Stimulated activated CD8-positive, alpha-beta memory T cell treated with anti-CD3 and anti-CD28 coated beads, Interleukin-4, amount 100 ng/mL, for 4 hours (primary cell): ENCODE data around the gene DNTT.

Experiments
- DNase-seq, 2 donors: peaks; one replicate each; pipeline ENCODE4 v3.0.0-alpha.2; 2020; ENCODE audit warnings: low read depth in 2 of 2, low spot score in 1 of 2

The DNTT gene

DNA sequence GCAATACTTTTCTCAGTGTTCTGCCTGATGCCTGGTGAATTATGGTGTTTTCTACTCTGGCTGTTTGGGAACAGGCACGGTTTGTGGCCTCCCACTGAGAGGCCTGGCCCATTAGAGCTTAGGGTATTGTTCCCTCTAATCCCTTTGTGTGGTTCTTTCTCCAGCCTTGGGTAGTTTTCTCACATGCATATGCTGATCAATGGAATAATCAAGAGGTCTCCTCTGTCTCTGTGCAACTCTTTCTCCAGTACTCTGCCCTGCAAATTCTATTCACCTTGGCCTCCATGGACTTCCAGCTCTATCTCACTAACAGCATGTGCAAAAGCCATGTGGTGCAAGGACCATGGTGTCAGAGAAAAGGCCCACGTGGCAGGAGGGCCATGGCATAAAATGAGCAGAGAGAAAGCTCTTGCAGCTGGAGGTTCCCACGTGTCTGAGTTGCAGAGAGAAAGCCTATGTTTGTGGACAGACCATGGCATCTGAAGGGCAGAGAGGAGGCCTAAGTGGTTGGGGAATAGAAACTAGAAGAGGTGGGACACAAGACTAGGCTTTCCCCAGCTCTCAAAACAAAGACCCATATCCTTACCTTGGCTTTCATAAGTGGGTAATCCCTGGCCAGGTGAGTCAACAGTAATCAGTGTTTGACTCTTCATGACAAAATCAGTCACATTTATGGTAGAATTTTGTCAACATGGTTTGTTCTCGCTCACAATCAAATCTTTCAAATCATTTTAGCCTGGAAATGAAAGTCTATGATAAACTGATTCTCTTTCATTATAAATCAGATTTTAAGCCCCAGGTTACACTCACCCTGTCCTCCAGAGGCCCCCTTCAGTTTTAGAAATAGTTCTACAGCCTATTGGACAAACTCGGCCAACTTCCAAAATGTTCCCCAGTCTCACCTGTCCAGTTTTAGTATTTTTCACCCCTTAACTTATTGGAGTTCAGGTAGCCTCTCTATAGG lies 37.3 kb downstream of the DNTT start:
- no peak for DNase-seq

DNA sequence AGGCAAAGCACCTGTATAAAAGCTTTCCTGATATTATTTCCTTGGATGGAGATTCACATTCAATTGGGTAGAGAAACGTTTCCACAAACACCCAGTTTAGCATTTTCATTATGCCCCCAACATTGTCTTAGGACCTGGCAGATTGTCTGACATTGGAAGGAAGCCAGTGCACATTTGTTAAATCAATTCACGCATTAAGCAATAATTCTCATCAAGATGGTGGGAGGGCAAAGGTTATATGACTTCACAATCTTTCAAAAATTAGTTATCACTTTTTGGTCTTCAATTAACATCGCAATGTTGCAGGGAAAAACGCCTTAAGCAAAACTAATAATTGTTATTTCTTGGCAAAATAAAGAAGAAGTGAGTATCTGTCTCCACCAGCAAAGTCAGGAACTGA lies 38.2 kb downstream of the DNTT start:
- DNase-seq, result no peak

DNA sequence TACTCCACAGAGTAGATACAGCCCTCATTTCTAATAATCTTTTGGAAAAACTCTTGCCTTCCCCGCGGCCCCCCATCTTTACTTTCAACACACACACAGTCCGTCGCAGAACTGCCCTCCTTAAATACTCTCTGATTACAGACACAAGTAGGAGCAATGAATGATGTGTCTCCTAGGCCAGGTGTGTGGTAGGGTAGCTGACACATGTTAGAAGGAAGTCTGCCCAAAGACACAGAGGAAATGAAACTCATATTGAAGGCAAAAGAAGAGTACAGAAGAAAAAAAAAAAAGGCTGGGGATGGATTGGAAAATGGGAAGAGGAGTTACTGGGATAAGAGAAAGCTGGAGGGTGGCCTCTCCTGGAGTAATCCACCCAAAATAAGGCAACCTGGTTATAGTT lies 39.9 kb downstream of the DNTT start:
- no peak for DNase-seq

DNA sequence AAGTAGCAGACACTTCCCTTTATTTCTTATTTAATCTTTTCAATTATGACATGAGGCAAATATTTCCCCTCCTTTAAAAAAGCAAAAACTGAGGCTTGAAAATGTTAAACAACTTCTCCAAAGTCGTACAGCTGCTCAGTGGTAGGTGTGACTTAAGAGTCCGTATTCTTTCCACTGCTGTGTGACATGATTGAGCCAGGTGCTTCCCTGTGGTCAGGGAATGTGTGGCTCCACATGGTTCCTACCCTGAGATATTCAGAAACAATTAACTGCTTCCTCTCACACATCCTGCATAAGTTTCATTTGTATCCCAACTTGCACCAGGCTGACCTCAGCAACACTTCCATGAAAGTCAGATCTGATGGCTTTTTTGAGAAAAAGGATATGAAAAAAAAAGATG lies 41.0 kb downstream of the DNTT start:
- no peak for DNase-seq

DNA sequence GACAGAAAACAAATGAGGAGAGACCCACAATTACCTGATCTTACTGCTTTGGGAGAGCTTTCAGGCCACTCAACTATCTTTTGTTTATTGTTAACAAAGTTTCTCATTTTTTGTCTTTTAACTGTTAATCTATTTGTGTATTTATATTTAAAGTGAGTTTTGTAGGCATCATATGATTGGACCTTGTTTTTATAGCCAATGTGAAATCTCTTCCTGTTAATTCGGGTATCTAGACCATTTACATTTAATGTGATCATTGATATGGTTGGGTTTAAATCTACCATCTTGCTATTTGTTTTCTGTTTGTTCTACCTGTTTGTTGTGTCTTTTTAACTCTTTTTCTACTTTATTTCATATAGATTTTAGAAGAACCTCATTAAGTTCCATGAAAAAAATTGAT lies 42.1 kb downstream of the DNTT start:
- DNase-seq, result no peak

DNA sequence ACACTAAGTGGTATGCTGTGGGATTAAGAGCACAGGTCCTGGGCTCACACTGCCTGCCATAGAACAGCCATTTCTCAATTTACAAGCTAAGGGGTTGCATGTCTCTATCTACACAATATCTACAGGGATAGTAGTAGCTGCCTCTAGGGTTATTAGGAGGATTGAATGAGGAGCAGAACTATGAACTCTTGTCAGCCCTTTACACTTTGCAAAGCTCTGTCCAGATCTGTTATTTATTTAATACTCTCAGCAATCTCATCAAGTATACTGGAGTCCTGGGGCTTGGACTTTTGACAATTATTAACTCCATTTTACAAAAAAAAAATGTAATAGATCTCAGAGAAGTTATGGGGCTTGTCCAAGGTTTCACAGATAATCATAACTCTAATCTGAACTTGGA lies 47.8 kb downstream of the DNTT start:
- no peak for DNase-seq

DNA sequence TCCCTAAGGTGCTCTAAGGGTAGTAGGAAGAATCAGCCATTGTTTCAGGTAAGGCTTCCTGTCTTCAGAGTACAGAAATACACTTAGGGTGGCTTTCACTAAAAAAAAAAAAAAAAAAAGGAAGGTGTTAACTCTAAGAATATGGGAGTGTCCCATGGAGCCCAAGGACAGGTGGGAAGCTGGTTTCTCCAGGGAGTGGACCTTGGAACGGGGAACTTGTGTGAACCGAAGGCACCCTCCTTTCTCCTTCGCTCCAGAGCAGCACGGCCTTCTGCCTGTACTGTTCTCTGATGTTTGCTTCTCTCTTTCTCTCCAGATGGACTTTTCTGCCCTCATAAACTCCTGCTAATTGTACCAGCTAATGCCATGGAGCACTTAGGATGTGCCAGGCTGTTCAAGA lies 48.3 kb downstream of the DNTT start:
- DNase-seq, result no peak

DNA sequence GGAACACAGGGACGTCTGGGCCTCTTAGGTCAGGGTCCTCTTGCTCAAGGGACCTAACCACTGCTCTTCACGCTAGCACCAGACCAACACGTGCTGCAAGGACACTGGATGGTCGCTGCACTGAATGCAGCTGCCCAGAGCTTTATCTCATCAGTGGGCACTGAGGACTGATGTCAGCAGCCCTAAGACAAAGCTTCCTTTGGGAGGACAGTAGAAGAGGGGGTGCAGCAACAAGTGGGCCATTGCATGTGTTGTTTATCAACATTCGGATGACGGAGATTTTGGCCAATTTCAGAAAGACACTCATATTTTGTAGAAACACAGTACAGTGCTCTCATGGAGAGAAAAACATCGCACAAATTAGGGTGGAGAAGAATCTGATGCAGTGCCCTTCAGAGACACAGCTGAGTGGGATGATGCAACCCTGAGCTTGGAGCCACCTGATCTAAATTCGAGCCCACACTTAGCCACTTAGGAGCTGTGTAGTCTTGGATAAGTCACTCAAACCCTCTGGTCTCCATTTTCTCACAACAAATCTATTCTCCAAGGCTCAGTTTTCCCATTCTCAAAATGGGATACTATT lies 52.9 kb downstream of the DNTT start:
- no peak for DNase-seq

DNA sequence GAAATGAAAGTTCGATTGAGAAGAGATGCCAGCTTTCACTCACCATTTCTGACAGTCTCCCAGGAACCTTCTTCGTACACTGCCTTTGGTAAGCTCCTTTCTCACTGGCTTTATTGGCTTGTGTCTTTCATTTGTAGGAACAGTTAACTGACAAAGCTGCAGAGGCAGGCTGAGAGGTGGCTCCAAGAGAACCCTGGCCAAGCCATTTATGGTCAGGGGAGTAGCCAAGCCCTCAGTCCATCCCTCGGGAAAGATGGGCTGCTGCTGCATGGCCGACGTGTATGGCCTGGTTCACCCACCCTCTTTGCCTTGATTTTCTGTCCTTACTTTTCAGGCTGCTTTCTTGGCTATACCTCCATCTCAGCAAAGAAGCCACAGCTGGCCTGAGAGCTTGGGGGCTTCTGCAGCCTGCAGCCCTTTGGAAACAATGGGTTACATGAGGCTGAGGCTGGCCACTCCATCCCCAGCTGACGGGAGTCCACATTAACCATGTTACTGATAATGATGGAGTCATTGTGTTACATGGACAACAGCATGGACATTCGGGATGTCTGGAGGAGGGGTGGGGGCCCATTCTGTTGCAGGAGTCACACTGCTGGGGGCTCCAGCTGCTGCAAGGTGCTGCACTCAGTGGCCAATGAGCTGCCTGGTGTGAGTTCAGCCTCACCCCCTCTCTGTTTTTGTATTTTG lies 54.8 kb downstream of the DNTT start, which contains the start of gene OPALIN:
TSS of gene OPALIN (minus strand) at position 152 of the 690 bp plus-strand sequence. CDS start at position 46, 106 bp downstream.
- no peak for DNase-seq

DNA sequence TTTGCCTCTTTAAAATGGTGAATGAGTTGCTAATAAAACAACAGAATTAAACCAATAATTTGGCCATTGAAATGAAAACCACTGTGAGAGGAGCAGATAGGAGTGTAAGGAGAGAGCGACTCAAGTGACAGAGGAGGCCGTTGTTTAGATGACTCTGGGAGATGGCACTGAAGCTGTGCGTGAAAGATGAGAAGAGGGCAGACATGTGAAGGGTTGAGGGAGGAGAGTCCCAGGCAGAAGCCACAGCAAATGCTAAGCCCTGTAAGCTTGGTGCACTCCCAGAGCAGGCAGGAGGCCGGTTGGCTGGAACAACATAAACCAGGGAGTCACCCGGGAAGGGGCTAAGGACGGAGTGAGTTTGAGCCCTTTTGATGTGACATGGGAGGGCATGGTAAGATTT lies 55.4 kb downstream of the DNTT start:
- DNase-seq, result no peak

DNA sequence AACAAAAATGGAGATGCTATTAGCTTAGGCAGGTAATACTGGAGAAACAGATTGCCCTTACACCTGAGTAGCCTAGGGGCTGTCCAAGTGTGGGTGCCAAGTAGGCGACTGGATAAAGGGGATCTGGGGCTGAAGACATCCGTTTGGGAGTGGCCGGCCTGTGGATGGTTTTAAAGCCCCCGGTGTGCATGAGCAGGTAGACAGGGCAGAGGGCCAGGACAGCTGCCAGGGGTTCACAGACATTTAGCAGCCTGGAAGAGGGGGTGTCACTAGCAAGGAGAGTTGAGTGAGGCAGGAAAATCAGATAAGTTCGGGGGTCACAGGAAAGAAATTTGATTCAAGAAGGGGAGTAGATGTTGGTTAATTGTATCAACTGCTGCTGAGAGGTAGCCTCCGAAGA lies 56.1 kb downstream of the DNTT start:
- DNase-seq, result no peak

DNA sequence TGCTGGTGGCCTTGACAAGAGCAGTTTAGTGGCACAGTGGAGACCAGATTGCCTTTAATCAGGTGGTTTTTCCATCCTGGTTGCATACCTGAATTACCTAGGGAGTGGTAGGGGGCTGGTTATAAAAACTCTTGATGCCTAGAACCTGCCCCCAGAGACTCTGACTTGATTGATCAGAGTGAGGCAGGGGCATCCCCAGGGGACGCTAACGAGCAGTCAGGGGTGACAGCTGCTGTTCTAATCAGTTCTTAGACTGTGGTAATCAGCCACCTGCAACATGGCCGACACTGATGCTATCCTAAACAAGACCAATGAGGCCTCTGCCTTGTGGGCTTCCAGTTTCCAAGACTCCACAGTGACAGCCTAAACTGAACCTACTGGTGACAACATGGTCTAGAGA lies 56.5 kb downstream of the DNTT start:
- DNase-seq, result no peak

DNA sequence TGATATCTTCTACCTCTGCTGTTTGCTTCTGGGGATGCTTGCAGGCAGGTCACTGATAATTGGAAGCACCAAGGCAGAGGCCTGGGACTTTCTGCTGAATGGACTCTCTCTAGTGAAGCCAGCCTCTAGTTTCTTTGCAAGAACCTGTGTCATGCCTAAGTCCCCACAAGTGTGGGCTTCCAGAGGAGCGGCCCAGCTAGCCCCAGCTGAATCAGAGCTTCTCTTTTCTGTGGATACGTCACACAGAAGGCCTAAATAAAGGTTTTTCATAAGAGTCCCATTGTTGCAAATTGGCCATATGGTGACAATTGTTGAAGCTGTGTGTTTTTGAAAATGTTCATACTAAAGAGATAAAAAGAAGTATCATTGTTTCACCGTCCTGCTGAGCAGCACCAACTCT lies 61.3 kb downstream of the DNTT start:
- no peak for DNase-seq

DNA sequence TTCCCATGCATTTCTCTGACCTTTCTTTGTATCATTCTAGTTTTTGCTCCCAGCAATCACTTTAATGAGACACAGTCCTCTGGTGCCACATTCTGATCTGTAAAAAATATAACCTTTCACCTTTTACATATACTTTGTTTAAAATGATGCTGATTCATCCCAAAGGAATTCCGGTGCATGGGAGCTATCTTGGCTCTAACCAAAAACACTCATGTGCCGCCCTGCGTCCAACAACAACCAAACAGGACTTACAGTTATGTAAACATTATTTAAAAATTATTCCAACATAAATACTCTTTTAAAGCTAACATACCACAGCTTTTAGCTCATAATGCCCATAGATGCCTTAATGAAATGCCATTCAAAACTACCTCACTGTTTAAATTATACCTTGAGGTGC lies 62.3 kb downstream of the DNTT start:
- no peak for DNase-seq

DNA sequence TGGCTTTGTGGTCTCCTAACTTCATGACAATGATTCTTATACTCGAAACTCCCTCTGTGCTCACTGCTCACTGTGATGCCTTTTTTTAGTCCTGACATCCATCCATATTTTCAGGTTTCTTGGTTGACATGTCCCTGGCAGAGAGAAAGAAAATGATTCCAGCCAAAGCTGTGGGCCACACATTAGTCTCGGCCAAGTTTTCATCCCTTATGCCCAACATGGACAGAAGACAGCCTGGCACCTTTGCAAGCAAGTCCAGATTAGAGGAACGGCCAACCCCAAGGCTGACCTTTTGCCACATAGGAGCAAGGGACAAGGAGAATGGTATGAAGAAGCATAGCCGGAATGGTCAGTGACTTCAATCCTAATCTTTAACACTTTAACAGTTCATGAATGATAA lies 63.2 kb downstream of the DNTT start:
- DNase-seq, result no peak

DNA sequence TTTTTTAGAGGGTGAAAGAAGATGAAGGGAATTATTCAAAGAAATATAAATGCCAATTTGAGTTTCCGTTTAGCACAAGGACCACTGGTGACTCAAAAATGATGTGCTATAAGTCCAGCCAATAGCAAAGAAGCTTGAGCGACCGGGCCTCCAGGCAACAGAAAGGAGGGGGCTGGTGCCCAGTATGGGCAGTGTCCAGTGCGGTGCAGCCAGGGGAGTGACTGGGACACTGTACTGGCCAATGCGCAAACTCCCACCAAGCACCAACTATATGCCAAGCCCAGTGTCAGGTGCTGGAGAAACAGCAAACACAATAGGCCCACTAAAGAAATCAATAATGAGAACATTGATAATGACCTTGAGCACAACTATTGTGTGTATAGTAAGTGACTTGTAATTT lies 64.7 kb downstream of the DNTT start:
- no peak for DNase-seq

DNA sequence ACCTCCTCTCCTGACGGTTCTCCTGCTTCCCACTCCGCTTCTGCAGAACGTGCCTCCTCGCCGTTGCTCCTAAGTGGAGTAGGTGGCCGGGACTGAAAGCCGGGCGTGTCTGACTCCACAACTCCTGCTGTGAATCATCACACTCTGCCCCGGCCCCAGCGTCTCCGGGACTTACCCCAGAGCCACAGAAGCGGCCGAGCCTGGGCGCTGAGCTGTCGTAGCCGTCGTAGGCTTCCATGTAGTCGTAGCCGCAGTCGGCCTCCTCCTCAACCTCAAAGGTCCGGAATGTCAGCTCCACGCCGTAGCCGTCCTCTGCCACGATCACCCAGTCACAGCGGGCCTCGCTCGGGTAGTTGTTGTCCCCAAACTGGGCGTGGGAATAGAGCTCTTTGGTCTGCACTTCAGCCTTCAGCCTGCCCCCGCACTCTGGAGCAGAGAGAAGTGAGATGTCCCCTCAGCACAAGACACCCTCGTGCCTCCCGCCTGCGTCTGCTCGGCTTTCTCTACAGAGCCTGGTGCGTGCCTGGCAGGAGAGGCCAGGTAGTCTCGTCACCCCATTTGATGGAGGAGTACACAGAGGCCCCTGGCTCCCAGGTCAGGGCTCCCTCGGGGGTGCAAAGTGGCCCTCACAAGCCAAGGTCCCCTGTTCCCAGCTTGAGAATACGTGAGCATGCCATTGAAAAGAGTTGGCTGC lies 65.8 kb downstream of the DNTT start:
- DNase-seq, result no peak

DNA sequence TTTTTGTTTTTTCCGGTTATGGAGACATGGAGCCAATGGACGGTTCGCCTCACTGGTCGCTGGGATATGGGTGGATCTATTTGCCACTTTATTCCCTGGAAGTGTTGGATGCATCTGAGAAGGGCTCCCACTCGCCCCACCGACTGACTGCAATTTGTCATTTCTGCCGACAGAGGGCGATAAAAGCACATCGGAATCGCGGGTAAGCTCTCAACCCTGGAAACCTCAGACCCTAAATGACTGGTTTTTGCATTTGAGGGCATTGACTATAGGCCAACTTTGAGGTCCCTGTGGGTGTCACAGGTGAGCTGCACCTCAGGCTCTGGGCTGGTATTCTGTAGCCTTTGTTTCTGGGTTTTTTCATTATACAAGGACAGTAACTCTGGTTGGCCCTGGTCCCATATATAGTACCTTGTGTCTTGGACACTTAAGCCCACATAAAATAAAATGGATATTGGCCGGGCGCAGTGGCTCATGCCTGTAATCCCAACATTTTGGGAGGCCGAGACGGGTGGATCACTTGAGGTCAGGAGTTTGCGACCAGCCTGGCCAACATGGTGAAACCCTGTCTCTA lies 66.4 kb downstream of the DNTT start:
- peak; percentile 8 to 20 for DNase-seq

DNA sequence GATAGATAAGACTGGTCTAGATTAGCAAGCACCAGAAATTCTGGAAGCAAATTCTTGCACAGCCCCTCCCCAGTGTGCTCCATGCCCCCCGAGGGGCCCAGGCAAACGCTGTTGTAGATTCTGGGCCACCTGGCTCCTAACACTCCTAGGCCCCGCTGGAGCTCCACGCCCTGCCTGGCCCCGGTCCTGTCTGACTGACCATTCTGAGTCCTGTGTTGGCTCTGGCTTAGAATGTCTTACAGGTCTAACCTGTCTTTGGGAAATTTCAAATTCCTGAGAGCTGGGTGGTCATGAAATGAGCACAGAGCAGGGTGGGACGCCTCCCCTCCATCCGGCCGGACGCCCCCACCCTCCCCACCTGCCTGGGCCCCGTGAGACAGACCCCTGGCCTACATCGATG lies 67.1 kb downstream of the DNTT start:
- DNase-seq, result no peak

DNA sequence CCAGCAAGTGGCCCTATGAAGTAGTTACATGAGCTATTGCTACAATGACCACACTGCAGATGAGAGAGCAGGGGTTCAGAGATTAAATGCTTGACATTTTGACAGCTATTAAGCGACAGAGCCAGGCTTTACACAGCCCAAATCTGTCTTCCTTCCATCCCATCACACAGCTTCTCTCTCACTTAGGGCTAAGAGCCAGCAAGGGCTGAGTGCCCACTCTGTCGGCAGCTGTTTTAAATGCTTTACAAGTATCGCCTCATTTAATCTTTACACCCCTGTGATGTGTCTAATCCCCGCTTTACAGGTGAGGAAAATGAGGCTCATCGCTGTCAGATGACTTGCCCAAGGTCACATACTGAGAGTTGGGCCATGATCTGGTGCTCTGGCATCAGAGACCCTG lies 69.8 kb downstream of the DNTT start:
- DNase-seq, result no peak

DNA sequence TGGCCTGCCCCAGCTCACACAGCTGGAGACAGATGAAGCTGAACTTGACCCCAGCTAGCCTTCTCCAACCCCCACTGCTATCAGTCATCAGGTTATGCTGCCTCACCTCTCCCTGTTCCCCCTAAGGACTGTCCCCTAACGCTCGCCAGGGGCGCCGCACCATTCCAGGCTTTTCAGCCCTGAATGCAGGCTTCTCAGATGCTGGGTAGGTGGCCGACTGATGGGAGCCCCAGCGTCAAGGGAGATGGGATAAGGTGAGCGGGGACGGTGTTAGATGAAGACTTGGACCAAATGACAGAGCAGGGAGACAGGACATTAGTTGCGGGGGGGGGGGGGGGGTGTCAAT lies 70.4 kb downstream of the DNTT start:
- no peak for DNase-seq
